ENCODE data around the gene DAAM1.

Gene DAAM1

DNA sequence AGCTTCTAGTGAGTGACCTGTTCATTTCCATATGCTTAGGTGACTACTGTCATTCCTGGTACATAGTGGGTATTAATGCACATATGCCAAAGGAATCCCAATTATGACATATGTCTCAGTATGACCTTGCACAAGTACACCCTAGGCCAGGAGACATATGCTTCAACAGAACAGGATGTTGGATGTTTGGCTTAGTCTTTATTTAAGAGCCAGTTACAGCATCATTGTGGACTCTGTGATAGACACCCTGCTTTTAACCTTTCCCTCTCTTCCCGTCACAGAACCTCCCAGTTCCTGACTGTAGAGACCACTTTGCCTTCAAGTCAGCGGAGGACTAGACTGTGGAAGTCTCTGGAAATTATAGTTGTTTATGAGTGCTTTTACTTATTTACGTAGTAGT lies 72.9 kb downstream of the DAAM1 start:
- no peak for DNase-seq

- DNase-seq = no peak
These were observed 74.4 kb downstream of the DAAM1 start for GRCh38 chr14:59262717-59263454.

DNA sequence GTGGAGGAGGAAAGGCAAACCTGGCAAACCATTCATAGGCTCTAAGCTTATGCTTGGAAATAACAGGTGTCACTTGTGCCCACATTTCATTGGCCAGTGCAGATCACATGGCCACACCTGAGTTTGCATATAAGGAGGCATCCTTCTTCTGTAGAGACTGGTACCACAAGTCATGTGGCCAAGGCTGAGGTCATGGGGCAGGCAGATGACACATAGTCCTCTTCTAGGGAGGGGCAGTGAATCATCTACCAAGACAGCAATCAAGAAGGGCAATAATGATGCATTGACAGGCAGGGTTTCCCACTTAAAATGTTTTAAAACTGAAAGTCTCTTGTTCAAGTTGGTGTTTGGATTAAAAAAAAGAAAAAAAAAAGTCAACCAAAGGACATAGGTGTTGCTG lies 77.3 kb downstream of the DAAM1 start:
- DNase-seq = no peak

DNA sequence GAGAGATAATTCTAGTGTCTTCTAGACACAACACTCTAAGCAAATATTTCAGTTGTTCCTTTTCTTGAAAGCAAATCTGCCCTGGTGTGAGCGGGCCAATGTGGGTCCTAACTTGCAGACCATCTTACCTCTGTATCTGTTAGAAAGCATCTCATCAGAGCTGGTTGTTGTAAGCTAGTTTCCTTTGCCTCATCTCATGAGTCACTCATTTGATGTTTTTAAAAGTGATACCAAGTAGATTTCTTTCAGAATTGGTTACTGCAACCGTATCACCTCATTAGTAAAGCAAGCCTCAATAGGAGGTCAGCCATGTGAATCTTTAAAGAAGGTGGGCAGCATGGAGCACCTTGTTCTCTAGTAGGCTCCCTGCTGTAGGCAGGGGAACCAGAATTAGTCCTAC lies 78.6 kb downstream of the DAAM1 start:
- DNase-seq = no peak

GRCh38 chr14:59268011-59268410 lies 79.5 kb downstream of the DAAM1 start:
- DNase-seq = no peak

- DNase-seq = no peak
These were observed 80.4 kb downstream of the DAAM1 start for GRCh38 chr14:59268858-59269257.

- DNase-seq = no peak
These were observed 81.0 kb downstream of the DAAM1 start for GRCh38 chr14:59269466-59269865.

DNA sequence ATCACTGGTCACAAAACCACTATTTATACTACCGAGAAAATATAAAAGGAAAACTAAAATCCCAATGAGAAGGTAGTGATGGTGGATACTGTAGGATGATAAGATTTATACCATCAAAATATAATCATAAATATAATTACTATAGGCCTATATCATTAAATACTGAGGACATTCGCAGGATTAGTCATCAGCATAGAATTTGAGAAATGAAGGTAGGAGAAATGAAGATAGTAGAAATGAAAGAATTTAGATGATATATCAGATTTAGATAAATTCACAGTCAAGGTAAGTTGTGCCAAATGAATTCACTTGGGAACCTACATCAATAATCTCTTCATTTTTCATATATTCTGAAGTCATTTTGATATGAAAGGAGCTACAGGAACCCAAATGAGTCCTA lies 82.8 kb downstream of the DAAM1 start:
- no peak for DNase-seq

- no peak for DNase-seq
These were observed 83.3 kb downstream of the DAAM1 start for GRCh38 chr14:59271734-59272133.

- no peak for DNase-seq
These were observed 84.2 kb downstream of the DAAM1 start for GRCh38 chr14:59272633-59273032.

- DNase-seq = no peak
These were observed 85.3 kb downstream of the DAAM1 start for GRCh38 chr14:59273737-59274136.

- no peak for DNase-seq
These were observed 86.5 kb downstream of the DAAM1 start for GRCh38 chr14:59274991-59275391.

GRCh38 chr14:59275668-59276067 lies 87.2 kb downstream of the DAAM1 start:
- no peak for DNase-seq

DNA sequence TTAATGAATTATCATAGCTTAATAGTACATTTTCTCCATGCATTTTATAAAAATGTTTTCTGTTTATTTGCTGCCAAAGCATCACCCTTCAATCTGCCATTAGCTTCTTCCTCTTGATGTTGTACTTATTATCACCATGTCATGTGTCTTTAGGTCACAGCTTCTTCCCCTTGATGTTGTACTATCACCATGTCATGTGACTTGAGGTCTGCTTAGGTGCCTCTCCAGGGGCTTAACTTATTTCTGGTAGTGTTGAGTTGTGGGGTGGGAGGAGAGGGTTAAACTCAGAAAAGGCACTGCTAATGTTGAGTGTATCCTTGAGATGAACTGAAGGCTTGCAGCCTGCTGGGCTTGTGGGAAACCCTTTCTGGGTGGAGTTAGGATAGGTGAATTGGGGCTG lies 87.8 kb downstream of the DAAM1 start:
- no peak for DNase-seq

GRCh38 chr14:59277659-59278058 lies 89.2 kb downstream of the DAAM1 start:
- no peak for DNase-seq

DNA sequence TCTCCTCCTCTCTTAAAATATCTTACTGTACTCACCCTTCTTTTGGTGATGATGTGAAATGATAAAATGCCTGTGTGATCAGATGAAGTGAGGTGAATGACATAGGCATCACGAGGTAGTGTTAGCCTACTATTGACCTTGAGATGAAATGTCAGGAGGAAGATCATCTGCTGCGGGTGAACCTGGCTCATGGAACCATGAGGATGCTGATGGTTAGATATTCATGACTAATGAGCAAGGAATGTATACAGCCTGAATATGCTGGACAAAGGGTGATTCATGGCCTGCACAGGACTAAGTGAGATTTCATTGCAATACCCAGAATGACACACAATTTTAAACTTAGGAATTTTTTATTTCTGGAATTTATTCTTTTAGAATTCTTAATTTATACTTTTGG lies 89.6 kb downstream of the DAAM1 start:
- DNase-seq = no peak

- DNase-seq = no peak
These were observed 92.5 kb downstream of the DAAM1 start for GRCh38 chr14:59280961-59281360.

- no peak for DNase-seq
These were observed 93.3 kb downstream of the DAAM1 start for GRCh38 chr14:59281609-59282377.

DNA sequence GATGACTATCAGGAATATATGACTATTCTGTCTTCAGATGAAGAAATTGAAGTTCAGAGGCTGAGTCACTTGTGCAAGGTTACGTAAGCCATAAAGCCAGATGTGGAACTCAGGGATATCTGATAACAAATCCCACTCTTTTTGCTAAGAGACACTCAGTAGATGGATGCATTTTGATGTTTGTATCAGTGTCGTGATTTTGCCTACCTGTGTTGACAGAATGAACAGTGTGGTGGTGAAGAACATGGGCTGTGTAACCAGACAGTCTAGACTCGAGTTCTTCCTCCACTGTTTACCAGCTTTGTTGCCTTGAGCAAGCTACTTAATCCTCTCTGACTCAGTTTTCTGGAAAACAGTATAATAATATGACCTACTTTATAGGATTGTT lies 93.9 kb downstream of the DAAM1 start:
- DNase-seq = no peak

GRCh38 chr14:59283361-59283760 lies 94.9 kb downstream of the DAAM1 start:
- DNase-seq = no peak

- no peak for DNase-seq
These were observed 95.6 kb downstream of the DAAM1 start for GRCh38 chr14:59284059-59284458.

DNA sequence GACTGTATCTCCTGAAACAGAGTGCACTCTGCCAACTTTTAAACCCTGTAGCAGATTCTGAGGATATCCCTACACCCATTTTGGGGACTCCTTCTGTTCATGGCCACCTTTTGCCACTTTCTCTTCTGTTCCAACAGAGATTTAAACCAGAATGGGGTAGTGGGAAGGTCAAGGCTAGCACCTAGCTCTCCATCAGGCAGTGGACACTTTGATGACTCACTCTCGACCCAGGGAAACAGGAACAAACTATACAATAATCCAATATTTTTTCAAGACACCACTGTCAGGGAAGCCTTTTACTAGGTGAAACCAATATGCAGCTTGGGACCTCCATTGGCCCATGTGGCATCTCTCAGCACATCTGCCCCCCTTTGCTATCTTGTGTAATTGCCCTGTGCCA lies 103.6 kb downstream of the DAAM1 start:
- no peak for DNase-seq

DNA sequence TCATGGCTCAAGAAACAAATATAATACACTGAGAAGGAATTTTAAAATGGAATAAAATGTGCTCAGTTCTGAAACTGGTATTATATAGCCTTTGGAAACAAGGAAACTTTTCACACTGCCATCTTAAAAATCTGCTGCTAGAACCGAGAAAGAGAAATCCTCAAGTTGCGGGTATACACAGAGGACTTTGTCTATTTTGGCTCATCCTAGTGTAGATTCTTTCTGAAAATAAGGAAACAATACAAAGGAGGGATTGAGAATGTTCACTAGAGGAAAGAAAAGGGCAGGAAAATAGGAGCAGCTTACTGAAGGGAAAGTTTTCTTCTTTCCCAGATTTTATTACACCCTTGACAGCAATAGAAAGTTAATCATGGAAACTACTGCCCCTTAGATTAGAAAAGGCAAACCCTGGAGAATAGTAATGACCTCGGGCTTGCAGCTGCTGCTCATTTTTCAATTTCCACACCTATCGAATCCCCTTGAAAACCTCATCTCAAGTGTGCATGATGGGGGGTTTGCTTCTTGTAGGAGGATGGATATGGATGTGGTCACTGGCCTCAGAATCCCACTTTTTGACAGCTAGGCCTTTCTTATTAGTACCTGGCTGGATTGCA lies 104.6 kb downstream of the DAAM1 start:
- DNase-seq = no peak

Measured in effector CD4-positive, alpha-beta T cell (primary cell).